ENCODE measurements around the gene TRIM40.

DNA sequence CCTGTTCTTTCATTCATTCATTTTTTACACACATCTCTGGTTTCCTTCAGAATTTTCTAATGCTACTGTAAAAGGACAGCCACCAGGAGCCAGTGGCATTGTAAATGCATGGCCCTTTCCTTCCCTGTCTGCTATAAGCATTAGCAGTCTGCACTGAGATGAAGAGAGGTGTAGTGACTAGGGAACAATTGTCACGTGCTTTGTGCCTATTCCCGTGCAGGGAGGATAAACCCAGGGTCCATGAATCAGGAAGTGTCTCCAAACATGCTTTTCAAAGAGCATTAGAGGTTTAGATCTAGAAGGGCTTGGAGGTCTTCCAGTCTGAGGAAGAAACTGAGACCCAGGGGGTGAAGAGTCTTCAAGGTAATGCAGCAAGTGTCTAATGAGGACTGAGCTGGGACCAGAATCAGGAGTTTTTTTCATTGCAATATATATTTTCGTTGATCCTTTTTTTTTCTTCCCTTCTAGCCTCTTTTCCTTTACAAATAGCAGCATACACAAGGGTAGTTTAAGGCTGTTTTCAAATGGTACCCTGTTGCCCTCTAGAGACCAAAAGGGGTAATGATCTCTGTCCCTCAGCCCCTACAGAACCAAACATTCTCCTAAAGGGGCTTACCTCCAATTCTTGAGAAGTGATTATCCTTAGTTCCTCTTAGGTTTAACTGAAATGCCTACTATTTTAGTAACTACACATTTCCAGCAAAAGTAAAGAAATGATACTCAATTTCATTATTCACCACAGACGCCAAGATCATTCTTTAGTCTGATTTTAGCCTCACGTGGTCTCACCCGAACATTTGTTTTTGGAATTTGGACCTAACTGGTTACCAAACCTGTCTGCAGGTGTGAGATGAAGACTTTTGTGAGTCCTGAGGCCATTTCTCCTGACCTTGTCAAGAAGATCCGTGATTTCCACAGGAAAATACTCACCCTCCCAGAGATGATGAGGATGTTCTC, 34.0 kb downstream of the TRIM40 start:
- TF ChIP-seq, protein P1, sequence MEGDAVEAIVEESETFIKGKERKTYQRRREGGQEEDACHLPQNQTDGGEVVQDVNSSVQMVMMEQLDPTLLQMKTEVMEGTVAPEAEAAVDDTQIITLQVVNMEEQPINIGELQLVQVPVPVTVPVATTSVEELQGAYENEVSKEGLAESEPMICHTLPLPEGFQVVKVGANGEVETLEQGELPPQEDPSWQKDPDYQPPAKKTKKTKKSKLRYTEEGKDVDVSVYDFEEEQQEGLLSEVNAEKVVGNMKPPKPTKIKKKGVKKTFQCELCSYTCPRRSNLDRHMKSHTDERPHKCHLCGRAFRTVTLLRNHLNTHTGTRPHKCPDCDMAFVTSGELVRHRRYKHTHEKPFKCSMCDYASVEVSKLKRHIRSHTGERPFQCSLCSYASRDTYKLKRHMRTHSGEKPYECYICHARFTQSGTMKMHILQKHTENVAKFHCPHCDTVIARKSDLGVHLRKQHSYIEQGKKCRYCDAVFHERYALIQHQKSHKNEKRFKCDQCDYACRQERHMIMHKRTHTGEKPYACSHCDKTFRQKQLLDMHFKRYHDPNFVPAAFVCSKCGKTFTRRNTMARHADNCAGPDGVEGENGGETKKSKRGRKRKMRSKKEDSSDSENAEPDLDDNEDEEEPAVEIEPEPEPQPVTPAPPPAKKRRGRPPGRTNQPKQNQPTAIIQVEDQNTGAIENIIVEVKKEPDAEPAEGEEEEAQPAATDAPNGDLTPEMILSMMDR (IDR thresholded peaks at IDR 0.05): peak; percentile 77 to 82 (median 79)
- TF ChIP-seq POLR2A (IDR thresholded peaks at IDR 0.05): peak; percentile 7
